Colonic mucosa (tissue), 4 donors: ENCODE measurements around the gene CDYL. TPM values are rescaled to one million over a fixed set of nuclear protein-coding genes. Genes with fewer than 3 reads are reported as not detected.
"Not testable (repeated sequence)": the region's sequence is repeated elsewhere in the genome, so short reads cannot be mapped to it uniquely, and the experiment has no call there.

Experiments
- DNase-seq: peaks from one replicate; pipeline ENCODE4 v3.0.0-alpha.2; 2020
- H3K27ac ChIP-seq: fragments of 200-600 bp; one replicate; pipeline ENCODE4 v1.8.0; 2021
- H3K27me3 ChIP-seq: fragments of 200-600 bp; one replicate; pipeline ENCODE4 v1.8.0; 2021
- H3K36me3 ChIP-seq: fragments of 200-600 bp; one replicate; pipeline ENCODE4 v1.8.0; 2021
- H3K4me1 ChIP-seq: fragments of 200-600 bp; one replicate; pipeline ENCODE4 v1.8.0; 2021; ENCODE audit warnings: mild to moderate bottlenecking
- H3K4me3 ChIP-seq: fragments of 200-600 bp; one replicate; pipeline ENCODE4 v1.8.0; 2021
- H3K9ac ChIP-seq, 2 donors: one replicate each; pipeline ENCODE4 v1.7.0; 2013; ENCODE audit warnings: control low read depth in 2 of 2, low read depth in 2 of 2, low read length in 2 of 2
- H3K9me3 ChIP-seq: fragments of 200-600 bp; one replicate; pipeline ENCODE4 v1.8.0; 2021
- intact Hi-C: fragments of 100-400 bp; cut with DNase I; formaldehyde crosslinking; loops from one replicate; pipeline ENCODE4 v1.14.1; 2022
- total RNA-seq, 2 donors: library from RNA; stranded (reverse); fragmentation: NEBNext Ultra II Directional in 1 of 2; extraction: Animal tissue kit (Norgen Biotek cat#: 25700) in 1 of 2; gene quantifications; one replicate each; pipeline ENCODE4 v1.2.1, GENCODE V29; 2021
- TF ChIP-seq, protein P1 (sequence below): fragments of 200-600 bp; IDR thresholded peaks from one replicate; pipeline ENCODE4 v1.8.0; 2022; ENCODE audit warnings: antibody characterized with exemption, mild to moderate bottlenecking
- donor health status: healthy.
- donor health status: DM: no; HTN: no; CAD: no.
- donor health status: DM: no; HTN: no; CAD: no.

CDYL gene
- total RNA-seq, 2 donors from 2014 or later, result 44.3 to 48.6 TPM

DNA sequence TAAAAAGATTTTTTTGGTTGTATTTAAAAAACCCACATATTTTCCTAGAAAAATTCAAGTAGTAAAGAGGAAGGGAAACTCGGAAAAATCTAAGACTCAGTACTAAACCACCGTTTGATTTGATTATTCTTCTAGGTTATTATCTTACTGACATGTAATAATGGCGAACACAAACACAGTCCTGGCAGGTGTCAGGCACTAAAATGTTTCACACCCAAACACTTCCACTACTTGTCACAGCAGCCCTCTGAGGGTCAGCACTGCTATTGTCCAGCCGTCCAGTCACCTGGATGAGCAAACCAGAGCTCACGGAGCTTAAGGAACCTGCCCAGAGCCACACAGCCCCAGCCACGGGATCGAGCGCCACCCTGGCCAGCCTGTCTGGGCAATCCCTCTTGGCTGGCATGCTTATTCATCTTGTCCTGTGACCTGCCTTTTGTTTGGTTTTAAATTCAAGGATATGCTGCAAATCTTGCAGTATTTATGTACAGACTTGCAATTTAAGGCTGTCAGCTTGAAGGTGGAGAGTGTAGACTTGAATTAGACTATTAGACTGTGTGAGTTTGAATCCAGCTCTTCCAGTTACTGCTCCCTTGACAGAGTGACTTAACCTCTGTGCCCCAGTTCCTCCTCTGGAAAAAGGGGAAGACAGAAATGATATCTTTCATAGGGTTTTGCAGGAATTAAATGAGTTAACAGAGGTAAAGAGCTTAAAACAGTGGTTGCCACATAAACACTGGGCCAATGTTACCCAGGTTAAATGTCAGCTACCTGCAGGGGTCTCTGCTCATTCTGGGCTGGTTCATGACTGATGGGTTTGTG is 82.2 kb downstream of the CDYL start:
- Histone ChIP-seq H3K4me1 (no peaks in the 10 kb centered on the region), H3K4me3 (no peak overlapping the region), H3K27ac (no peak overlapping the region), H3K9me3 (no peaks in the 10 kb centered on the region), H3K27me3 (no peaks in the 10 kb centered on the region), H3K36me3 (no peaks in the 10 kb centered on the region), H3K9ac (no peak overlapping the region)
- intact Hi-C loops, result no loop called here
- DNase-seq, result peak; percentile 34
- TF ChIP-seq, protein P1, sequence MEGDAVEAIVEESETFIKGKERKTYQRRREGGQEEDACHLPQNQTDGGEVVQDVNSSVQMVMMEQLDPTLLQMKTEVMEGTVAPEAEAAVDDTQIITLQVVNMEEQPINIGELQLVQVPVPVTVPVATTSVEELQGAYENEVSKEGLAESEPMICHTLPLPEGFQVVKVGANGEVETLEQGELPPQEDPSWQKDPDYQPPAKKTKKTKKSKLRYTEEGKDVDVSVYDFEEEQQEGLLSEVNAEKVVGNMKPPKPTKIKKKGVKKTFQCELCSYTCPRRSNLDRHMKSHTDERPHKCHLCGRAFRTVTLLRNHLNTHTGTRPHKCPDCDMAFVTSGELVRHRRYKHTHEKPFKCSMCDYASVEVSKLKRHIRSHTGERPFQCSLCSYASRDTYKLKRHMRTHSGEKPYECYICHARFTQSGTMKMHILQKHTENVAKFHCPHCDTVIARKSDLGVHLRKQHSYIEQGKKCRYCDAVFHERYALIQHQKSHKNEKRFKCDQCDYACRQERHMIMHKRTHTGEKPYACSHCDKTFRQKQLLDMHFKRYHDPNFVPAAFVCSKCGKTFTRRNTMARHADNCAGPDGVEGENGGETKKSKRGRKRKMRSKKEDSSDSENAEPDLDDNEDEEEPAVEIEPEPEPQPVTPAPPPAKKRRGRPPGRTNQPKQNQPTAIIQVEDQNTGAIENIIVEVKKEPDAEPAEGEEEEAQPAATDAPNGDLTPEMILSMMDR, result no peak

DNA sequence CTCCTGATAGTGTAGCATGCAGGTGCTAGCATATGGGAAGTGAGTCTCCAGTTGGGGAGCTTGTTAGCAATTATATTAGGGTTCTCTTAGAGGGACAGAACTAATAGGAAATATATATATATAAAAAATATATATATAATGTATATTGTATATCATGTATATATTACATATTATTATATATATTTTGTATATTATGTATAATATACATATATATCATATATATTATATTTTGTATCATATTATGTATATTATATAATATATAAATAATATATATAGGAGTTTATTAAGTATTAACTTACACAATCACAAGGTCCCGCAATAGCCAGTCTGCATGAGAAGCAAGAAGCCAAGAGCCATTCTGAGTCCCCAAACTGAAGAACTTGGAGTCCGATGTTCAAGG is 84.2 kb downstream of the CDYL start:
- TF ChIP-seq, protein P1, result no peak
- Histone ChIP-seq H3K27ac (no peak overlapping the region), H3K36me3 (no peaks in the 10 kb centered on the region), H3K4me1 (no peaks in the 10 kb centered on the region), H3K4me3 (no peak overlapping the region), H3K9me3 (no peaks in the 10 kb centered on the region), H3K9ac (no peak overlapping the region), H3K27me3 (no peaks in the 10 kb centered on the region)
- no peak for DNase-seq
- intact Hi-C loops, result no loop called here

DNA sequence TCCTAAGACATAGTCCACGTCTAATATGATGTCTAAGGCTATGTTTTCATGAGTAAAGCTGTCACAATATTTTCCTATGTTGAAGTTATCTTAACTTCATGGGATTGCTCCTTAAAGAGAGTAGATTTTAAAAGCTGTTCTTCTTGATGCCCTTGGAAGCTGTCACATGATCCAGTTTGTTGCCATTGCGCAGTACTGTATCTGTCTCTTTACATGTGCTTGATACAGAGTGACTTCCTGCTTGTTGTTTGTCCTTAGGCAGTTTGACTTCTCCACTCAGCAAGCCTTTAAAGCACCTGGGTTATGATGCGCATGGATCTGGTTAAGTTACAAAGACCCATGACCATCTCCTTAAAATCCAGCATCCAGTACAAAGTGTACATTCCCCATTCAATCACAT is 85.4 kb downstream of the CDYL start:
- TF ChIP-seq, protein P1, result no peak
- Histone ChIP-seq H3K27me3 (no peaks in the 10 kb centered on the region), H3K27ac (no peak overlapping the region), H3K9ac (no peak overlapping the region), H3K4me1 (no peaks in the 10 kb centered on the region), H3K4me3 (no peak overlapping the region), H3K9me3 (no peaks in the 10 kb centered on the region), H3K36me3 (no peaks in the 10 kb centered on the region)
- intact Hi-C loops, result no loop called here
- no peak for DNase-seq

DNA sequence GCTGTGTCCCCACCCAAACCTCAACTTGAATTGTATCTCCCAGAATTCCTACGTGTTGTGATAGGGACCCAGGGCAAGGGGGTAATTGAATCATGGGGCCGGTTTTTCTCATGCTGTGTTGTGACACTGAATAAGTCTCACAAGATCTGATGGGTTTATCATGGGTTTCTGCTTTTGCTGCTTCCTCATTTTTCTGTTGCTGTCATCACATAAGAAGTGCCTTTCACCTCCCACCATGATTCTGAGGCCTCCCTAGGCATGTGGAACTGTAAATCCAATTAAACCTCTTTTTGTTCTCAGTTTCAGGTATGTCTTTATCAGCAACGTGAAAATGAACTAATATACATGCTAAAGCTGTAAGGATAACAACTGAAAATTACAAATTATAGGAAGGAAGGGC is 88.3 kb downstream of the CDYL start:
- no peak overlapping the region for H3K4me3 ChIP-seq
- no peaks in the 10 kb centered on the region for H3K9me3 ChIP-seq
- no peak overlapping the region for H3K9ac ChIP-seq
- H3K4me1 ChIP-seq, result no peaks in the 10 kb centered on the region
- H3K36me3 ChIP-seq, result no peaks in the 10 kb centered on the region
- TF ChIP-seq, protein P1, result no peak
- H3K27ac ChIP-seq, result no peak overlapping the region
- no peaks in the 10 kb centered on the region for H3K27me3 ChIP-seq
- DNase-seq, result no peak
- intact Hi-C loops, result no loop called here

DNA sequence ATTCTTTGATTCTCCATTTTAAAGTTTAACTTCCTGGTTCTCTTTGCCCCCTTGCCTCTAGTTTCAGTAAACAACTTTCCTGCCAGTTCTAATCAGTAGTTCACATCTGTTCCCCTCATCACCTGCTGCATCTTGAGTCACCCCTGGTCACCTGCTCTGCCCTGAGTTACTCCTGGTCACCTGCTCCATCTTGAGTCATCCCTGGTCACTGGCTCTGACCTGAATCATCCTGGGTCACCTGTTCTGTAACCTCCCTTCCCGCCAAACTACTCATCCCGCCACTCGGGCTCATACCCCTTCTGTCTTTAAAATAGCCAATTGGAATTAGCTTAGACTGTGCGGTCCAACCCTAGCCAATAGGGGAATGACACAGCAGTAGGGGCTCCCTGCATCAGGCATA is 88.8 kb downstream of the CDYL start:
- DNase-seq, H3K9ac ChIP-seq, H3K9me3 ChIP-seq, H3K4me1 ChIP-seq, H3K36me3 ChIP-seq, H3K4me3 ChIP-seq, intact Hi-C loops, H3K27me3 ChIP-seq, H3K27ac ChIP-seq: not testable (repeated sequence)

DNA sequence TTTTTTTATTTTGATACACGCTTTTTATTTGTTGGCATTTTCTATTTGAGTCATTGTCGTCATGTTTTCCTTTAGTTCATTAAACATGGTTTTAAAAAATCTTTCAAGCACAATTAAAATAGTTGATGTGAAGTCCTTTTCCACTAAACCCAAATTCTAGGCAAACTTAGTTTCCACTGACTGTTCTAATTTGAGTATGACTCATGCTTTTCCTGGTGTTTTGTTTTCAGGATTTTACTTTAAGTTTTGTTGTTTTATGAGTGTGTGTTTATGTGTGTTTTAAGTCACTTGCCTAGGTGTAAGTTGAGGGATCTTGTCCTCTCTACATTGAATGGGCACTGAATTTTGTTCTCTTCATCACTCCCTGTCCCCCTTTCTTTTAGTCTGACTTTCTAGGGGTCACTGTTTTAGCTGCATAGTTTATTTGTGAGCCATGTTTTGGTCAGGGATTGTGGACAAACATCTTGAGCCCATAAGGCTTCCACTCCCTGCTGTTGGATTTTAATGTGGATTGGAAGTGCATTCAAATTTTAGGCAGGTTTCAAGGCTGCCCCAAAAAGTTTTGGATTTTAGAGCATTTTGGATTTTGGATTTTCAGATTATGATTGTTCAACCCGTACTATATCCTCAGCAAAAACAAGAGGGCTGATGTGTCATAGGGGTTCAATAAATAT is 94.8 kb downstream of the CDYL start:
- Histone ChIP-seq H3K27ac (no peak overlapping the region), H3K27me3 (no peaks in the 10 kb centered on the region), H3K9ac (no peak overlapping the region), H3K4me1 (no peaks in the 10 kb centered on the region), H3K36me3 (no peaks in the 10 kb centered on the region), H3K4me3 (no peak overlapping the region), H3K9me3 (no peaks in the 10 kb centered on the region)
- DNase-seq, result no peak
- intact Hi-C loops, result no loop called here
- TF ChIP-seq, protein P1, result no peak
